Stimulated activated naive CD4-positive, alpha-beta T cell treated with Interleukin-2 at 50 U/mL for 16 hours (primary cell): ENCODE results near the gene ALDH1L2.

Experiments used
- DNase-seq: peaks from one replicate; lab custom pipeline; 2025; lab: John Stamatoyannopoulos, UW

Gene ALDH1L2

GRCh38 chr12:105033851-105034250 lies 50.4 kb downstream of the ALDH1L2 start:
- DNase-seq = no peak

- DNase-seq = no peak
Measured at GRCh38 chr12:105032703-105033357, 51.4 kb downstream of the ALDH1L2 start.

- DNase-seq = no peak
Measured at GRCh38 chr12:105030820-105031807, 53.1 kb downstream of the ALDH1L2 start.

- DNase-seq = no peak
Measured at GRCh38 chr12:105026411-105026810, 57.8 kb downstream of the ALDH1L2 start.

- no peak for DNase-seq
Measured at GRCh38 chr12:105025890-105026289, 58.4 kb downstream of the ALDH1L2 start.

- DNase-seq = no peak
Measured at GRCh38 chr12:105024928-105025327, 59.3 kb downstream of the ALDH1L2 start.

GRCh38 chr12:105020241-105020962 lies 63.9 kb downstream of the ALDH1L2 start:
- DNase-seq = no peak

GRCh38 chr12:105018776-105019175 lies 65.5 kb downstream of the ALDH1L2 start:
- no peak for DNase-seq

GRCh38 chr12:105018012-105018411 lies 66.2 kb downstream of the ALDH1L2 start:
- DNase-seq = no peak

GRCh38 chr12:105015543-105015942 lies 68.7 kb downstream of the ALDH1L2 start:
- no peak for DNase-seq

GRCh38 chr12:105014603-105015002 lies 69.7 kb downstream of the ALDH1L2 start:
- DNase-seq = no peak

- DNase-seq = no peak
Measured at GRCh38 chr12:105013892-105014291, 70.4 kb downstream of the ALDH1L2 start.

GRCh38 chr12:105001476-105001875 lies 82.8 kb downstream of the ALDH1L2 start:
- DNase-seq = no peak

- no peak for DNase-seq
Measured at GRCh38 chr12:104999347-104999685, 84.9 kb downstream of the ALDH1L2 start.

- DNase-seq = no peak
Measured at GRCh38 chr12:104998423-104999346, 85.6 kb downstream of the ALDH1L2 start.

- no peak for DNase-seq
Measured at GRCh38 chr12:104997541-104997940, 86.7 kb downstream of the ALDH1L2 start.

- DNase-seq = no peak
Measured at GRCh38 chr12:104994336-104994735, 89.9 kb downstream of the ALDH1L2 start.

- no peak for DNase-seq
Measured at GRCh38 chr12:104991565-104992128, 92.6 kb downstream of the ALDH1L2 start.

- DNase-seq = no peak
Measured at GRCh38 chr12:104990950-104991349, 93.3 kb downstream of the ALDH1L2 start.

GRCh38 chr12:104986022-104986941 lies 98.0 kb downstream of the ALDH1L2 start, which contains the start of gene NOPCHAP1:
Gene NOPCHAP1 (plus strand): TSS chr12:104986316. CDS start chr12:104986353, 37 bp downstream.
- peak; percentile 84 for DNase-seq
